ENCODE measurements around the gene MAP3K5. TPM values are rescaled to one million over a fixed set of nuclear protein-coding genes. Genes with fewer than 3 reads are reported as not detected.
A peak's percentile ranks its signal among the peaks of the same experiment; 100 is the strongest.

The MAP3K5 gene
- total RNA-seq, 1 experiment from 2014 or later, result 15.8 TPM

GRCh38 chr6:136611133-136611532, 181.1 kb downstream of the MAP3K5 start:
- intact Hi-C loops (cut with micrococcal nuclease; ENCODE audit: unreplicated experiment), result no loop called here
- no peak for TF ChIP-seq CTCF (IDR thresholded peaks at IDR 0.05; ENCODE audit: unreplicated experiment)
- CTCF ChIA-PET, result interaction anchor here (0.6 kb wide), 1 partner anchor 1495 kb away, joined by 3 read pairs; no protein-coding TSS in a partner anchor
- Mint-ChIP-seq H3K27me3 (ENCODE audit: unreplicated experiment) (no peaks in the 10 kb centered on the region), H3K9me3 (ENCODE audit: low read depth, unreplicated experiment) (no peaks in the 10 kb centered on the region), H3K36me3 (ENCODE audit: insufficient read depth, unreplicated experiment) (peaks cover 24% of the 10 kb centered on the region), H3K4me3 (ENCODE audit: low read depth, unreplicated experiment) (no peak overlapping the region), H3K4me1 (ENCODE audit: low read depth, unreplicated experiment) (peaks cover 50% of the 10 kb centered on the region), H3K27ac (ENCODE audit: unreplicated experiment) (no peak overlapping the region)
- BruUV-seq (replicated peaks), result no TSS peak
- no peak for DNase-seq

GRCh38 chr6:136609873-136610706, 182.2 kb downstream of the MAP3K5 start:
- CTCF ChIA-PET, result interaction anchor here (0.6 to 1.1 kb wide), 8 partner anchors 17 to 1496 kb away, joined by 3 to 16 read pairs (median 5); partner anchors contain the start of genes MAP3K5 and PEX7
- Mint-ChIP-seq H3K9me3 (ENCODE audit: low read depth, unreplicated experiment) (no peaks in the 10 kb centered on the region), H3K27ac (ENCODE audit: unreplicated experiment) (peak overlapping the region; percentile 94), H3K27me3 (ENCODE audit: unreplicated experiment) (no peaks in the 10 kb centered on the region), H3K4me1 (ENCODE audit: low read depth, unreplicated experiment) (peaks cover 50% of the 10 kb centered on the region), H3K36me3 (ENCODE audit: insufficient read depth, unreplicated experiment) (peaks cover 24% of the 10 kb centered on the region), H3K4me3 (ENCODE audit: low read depth, unreplicated experiment) (peak overlapping the region; percentile 19)
- DNase-seq, result peak; percentile 65
- intact Hi-C loops (cut with micrococcal nuclease; ENCODE audit: unreplicated experiment), result loop anchor here (5.0 kb wide), 1 partner anchor 32 kb away; no protein-coding TSS in a partner anchor
- TF ChIP-seq CTCF (IDR thresholded peaks at IDR 0.05; ENCODE audit: unreplicated experiment), result no peak
- BruUV-seq (replicated peaks), result TSS peak; percentile 91

GRCh38 chr6:136608991-136609390, 183.3 kb downstream of the MAP3K5 start:
- Mint-ChIP-seq H3K27me3 (ENCODE audit: unreplicated experiment) (no peaks in the 10 kb centered on the region), H3K9me3 (ENCODE audit: low read depth, unreplicated experiment) (no peaks in the 10 kb centered on the region), H3K4me1 (ENCODE audit: low read depth, unreplicated experiment) (peaks cover 42% of the 10 kb centered on the region), H3K4me3 (ENCODE audit: low read depth, unreplicated experiment) (no peak overlapping the region), H3K27ac (ENCODE audit: unreplicated experiment) (peak overlapping the region; percentile 82), H3K36me3 (ENCODE audit: insufficient read depth, unreplicated experiment) (peaks cover 27% of the 10 kb centered on the region)
- CTCF ChIA-PET, result interaction anchor here (1.0 kb wide), 1 partner anchor 35 kb away, joined by 4 read pairs; no protein-coding TSS in a partner anchor
- intact Hi-C loops (cut with micrococcal nuclease; ENCODE audit: unreplicated experiment), result loop anchor here (5.0 kb wide), 1 partner anchor 33 kb away; no protein-coding TSS in a partner anchor
- BruUV-seq (replicated peaks), result no TSS peak
- no peak for TF ChIP-seq CTCF (IDR thresholded peaks at IDR 0.05; ENCODE audit: unreplicated experiment)
- no peak for DNase-seq

- Mint-ChIP-seq H3K9me3 (ENCODE audit: low read depth, unreplicated experiment) (no peaks in the 10 kb centered on the region), H3K4me1 (ENCODE audit: low read depth, unreplicated experiment) (peaks cover 37% of the 10 kb centered on the region), H3K36me3 (ENCODE audit: insufficient read depth, unreplicated experiment) (peaks cover 34% of the 10 kb centered on the region), H3K4me3 (ENCODE audit: low read depth, unreplicated experiment) (peak overlapping the region; percentile 42), H3K27me3 (ENCODE audit: unreplicated experiment) (no peaks in the 10 kb centered on the region), H3K27ac (ENCODE audit: unreplicated experiment) (peak overlapping the region; percentile 82)
- DNase-seq, result peak; percentile 81
- peak; percentile 60 for TF ChIP-seq CTCF (IDR thresholded peaks at IDR 0.05; ENCODE audit: unreplicated experiment)
- intact Hi-C loops (cut with micrococcal nuclease; ENCODE audit: unreplicated experiment), result loop anchor here (5.0 kb wide), 1 partner anchor 34 kb away; no protein-coding TSS in a partner anchor
- no TSS peak for BruUV-seq (replicated peaks)
- CTCF ChIA-PET, result interaction anchor here (1.0 kb wide), 2 partner anchors 36 to 184 kb away, joined by 4 read pairs; partner anchors contain the start of gene MAP3K5
Measured at GRCh38 chr6:136607932-136608772, 184.1 kb downstream of the MAP3K5 start.
